Stimulated activated CD8-positive, alpha-beta memory T cell treated with anti-CD3 and anti-CD28 coated beads, Interleukin-12 subunit alpha, Interleukin-12 subunit beta, amount 100 ng/mL, for 24 hours (primary cell): ENCODE results near the gene SIRPB1.
"Not testable (repeated sequence)": the region's sequence is repeated elsewhere in the genome, so short reads cannot be mapped to it uniquely, and the experiment has no call there.

ENCODE experiments used
- DNase-seq: peaks from one replicate; pipeline ENCODE4 v3.0.0-alpha.2; 2020; ENCODE audit errors: extremely low read depth

SIRPB1 gene

GRCh38 chr20:1588533-1589460, 31.0 kb downstream of the SIRPB1 start:
- no peak for DNase-seq

- DNase-seq = no peak
Measured at GRCh38 chr20:1587781-1588532, 31.9 kb downstream of the SIRPB1 start.

DNA sequence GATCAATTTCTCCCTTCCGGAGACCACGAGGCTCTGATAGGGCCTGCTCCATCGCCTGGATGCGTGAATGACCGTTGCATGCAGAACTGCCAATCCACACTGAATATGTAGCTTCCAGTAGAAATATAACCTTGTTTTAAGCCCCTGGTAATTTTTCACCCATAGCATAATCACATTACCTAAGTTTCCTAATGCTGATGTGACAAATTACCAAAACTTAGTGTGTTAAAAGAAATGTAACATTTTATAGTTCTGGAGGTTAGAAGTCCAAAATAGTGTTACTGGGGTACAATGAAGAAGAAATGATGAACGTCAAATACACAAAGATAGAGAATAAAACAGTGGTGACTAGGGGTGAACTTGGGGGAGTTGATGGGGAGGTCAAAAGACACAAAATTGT, 40.3 kb downstream of the SIRPB1 start:
- DNase-seq = no peak

DNA sequence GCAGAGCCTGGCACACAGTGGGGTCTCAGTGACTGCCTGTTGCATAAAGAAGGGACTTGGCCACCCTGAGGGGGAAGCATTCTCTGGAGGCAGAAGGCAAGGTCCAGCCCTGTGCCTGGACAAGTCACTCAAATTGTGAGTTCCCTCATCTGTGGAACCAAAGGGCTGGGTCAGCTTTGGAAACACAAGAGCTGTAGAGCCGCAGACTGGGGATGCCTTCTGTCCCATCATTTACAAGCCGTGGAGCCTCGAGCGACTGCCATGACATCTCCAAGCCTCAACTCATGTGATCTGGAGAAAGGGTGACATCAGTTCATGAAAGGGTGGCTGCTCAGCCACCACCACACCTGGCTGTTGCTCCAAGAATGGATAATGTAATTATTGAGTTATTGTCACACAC, 41.9 kb downstream of the SIRPB1 start:
- no peak for DNase-seq

DNA sequence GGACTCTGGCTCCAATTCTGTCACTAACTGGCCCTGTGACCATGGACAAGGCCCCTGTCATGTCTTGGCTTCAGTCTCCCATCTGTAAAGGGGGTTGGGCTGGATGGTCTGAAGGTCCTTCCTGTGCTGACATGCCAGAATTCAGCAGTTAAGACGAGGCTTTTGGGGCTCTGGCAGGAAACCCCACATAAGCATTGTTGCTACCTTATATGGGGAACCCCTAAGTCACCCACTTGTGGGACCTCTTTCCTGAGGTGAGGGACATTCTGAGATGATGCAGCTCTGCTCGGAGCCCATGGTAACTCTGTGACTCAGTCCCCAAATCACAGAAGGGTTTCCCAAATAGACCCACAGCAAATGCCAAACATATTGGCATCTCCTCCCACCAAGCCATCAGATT, 42.5 kb downstream of the SIRPB1 start:
- DNase-seq = not testable (repeated sequence)

GRCh38 chr20:1576641-1577040, 43.2 kb downstream of the SIRPB1 start:
- DNase-seq = no peak

- not testable (repeated sequence) for DNase-seq
Measured at GRCh38 chr20:1576003-1576402, 43.8 kb downstream of the SIRPB1 start.

DNA sequence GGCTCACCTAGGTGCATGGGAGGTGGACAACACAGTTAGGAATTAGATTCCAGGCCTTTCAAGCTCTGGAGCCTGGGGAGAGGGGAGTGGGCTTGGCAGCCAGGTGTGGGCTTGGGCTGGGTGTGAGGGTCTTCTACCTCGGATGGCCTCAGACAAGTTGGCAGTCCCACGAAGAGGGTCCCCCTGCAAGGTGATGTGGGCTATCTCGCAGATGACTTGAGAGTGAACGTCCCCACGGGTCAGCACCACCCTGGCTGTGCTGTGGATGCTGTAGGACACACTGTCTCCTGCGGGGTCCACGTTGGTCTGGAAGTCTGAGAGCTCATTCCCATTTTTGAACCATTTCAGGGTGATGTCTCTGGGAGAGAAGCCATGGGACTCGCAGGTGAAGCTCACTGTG, 48.2 kb downstream of the SIRPB1 start:
- not testable (repeated sequence) for DNase-seq
